AG20443 (cell line): ENCODE data around the gene IL1RL1.
A peak's percentile ranks its signal among the peaks of the same experiment; 100 is the strongest.

Experiments used
- DNase-seq: peaks from one replicate; pipeline ENCODE4 v3.0.0; 2012; ENCODE audit warnings: low spot score, mixed read lengths

IL1RL1 gene

DNA sequence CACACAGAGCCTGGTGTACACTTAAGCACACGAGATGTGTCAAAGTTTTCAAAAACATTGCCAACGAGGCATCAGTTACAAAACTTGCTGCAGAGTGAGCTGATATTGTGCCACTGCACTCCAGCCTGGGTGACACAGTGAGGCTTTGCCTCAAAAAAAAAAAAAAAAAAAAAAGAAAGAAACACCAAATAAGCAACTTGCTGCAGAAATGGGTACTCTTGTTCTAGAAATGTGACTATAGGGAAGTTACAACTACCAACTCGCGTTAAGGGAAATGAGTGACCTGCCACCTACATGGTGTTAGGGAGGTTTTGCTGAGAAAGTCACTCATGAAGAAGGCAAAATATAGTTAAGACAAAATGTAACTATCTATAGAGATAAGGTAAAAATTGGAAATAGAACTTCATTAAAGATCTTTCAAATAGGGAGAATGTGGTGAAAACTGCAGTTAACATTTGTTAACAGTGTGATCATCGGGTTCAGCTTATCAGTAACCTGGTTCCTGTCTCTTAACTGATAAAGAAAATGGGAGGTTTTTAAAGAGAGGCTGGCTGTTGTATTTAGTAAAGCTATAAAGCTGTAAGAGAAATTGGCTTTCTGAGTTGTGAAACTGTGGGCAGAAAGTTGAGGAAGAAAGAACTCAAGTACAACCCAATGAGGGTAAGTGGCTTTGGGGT is at the start of gene IL1RL1:
TSS of gene IL1RL1 (plus strand) at position 600 of the 677 bp plus-strand sequence. CDS start 26,702 bp downstream, outside the sequence.
- DNase-seq: no peak

DNA sequence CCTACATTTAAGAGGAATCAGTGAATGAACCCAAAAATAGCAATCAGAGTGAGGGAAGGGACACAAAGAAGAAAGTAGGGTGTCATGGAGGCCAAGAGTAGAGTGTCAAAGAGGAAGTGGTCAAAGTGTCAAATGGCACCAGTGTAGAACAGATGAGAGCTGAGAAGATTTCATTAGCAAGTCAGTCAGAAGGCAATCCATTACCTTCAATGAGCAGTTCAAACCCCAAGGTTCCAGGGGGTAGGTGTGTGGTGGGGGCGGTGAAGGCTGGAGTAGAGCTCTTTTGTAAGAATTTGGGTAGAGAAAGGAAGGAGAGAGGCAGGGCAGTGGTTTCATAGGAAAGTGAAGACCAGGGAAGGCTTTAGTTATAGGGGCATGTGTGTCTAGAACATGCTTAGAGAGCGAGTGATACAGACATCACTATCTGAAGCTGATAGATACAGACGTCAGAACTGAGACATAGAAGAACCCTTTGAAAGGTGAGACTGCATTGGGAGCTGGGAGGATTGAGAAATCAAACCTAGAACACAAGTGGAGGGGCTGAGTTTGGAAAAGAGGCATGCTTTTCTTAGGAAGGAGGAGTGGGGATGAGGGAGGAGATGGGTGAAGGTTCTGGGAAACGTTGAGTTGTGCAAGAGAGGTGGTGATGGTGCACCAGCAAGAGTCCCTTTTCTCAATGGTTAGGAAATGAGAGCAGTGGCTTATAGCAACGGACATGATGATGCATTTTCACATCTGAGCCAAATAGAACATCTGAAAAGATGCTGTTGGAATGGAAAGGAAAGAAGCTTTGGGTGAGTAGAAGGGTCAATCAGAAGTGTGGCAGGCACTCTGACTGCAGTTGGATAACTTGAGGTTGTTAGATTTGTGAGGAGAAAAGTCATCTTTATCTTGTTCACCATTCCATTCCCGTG is 48.9 kb upstream of the IL1RL1 start:
- DNase-seq: no peak

DNA sequence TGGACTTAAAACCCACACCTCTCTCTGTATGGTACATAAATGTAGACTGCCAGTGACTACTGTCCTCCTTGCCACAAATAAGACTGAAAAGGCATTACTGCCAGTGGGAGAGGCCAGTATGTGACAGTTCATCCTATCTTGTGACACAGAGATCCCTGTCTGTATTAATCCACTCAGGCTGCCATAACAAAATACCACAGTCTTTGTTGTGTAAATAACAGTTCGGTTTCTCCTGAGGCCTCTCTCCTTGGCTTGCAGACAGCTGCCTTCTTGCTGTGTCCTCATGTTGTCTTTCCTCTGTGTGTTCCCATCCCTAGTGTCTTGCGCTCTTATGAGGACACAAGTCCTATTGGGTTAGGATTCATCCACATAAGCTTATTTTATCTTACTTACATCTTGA is 46.4 kb upstream of the IL1RL1 start:
- DNase-seq: no peak

GRCh38 chr2:102266204-102266603 is 45.2 kb upstream of the IL1RL1 start:
- DNase-seq: peak; percentile 44

- DNase-seq: no peak
Observed at GRCh38 chr2:102267774-102268173, 43.6 kb upstream of the IL1RL1 start.

DNA sequence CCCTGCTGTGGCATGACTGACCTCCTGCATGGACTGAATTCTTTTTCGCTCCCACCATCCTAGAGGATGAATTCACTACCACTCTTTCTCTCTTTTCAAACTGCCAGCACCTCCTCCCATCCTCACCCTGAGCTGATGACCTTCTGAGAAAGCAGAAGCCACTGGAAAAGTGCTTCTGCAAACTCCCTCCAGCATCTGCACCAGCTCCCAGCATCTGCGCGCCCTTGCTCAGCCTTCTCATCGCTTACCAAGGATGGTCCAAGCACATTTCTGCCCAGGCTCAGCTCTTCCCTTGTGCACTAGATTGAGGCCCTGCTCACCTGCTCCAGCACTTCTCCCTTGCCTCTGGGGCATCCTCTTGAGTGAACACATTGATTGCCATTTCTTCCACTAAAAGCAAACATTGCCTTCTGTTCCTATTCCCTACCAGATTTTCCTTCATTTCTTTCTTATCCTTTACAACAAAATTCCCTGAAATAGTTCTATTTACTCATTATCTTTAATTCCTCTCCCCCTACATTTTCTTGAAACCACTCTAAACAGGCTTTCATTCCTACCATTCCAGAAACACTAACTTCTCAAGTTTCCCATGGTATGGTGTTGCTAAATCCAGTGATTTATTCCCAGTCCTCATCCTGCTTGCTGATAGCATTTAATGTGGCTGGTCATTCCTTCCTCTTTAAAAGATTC is 42.7 kb upstream of the IL1RL1 start:
- DNase-seq: peak; percentile 77

GRCh38 chr2:102269200-102269524 is 42.2 kb upstream of the IL1RL1 start:
- no peak for DNase-seq

GRCh38 chr2:102271844-102272243 is 39.5 kb upstream of the IL1RL1 start:
- DNase-seq: no peak

GRCh38 chr2:102273619-102274211 is 37.6 kb upstream of the IL1RL1 start:
- no peak for DNase-seq

GRCh38 chr2:102276549-102277201 is 34.7 kb upstream of the IL1RL1 start:
- DNase-seq: no peak

DNA sequence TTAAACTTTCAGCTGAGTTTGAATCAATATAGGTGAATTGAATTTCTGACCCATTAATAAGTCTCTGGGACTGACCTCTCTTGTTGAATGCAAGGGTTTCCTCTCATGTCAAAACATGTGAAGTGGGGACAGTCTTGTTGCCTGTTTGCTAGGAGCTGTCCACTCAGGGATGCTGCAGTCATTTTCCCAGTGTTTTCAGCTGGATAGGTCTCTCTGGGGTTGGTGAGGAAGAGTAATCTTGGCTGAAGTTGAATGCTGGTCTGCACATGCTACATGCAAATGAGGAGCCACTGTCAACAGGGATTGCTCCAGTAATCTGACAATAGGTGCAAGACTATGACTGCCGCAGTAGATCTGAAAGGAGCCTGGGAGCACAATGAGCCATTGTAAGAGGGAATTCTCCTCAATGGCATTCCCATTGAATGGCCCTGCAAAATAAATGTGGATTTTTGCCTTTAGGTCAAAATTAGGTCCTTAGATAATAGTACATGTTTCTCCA is 34.1 kb upstream of the IL1RL1 start:
- DNase-seq: no peak

GRCh38 chr2:102278720-102279390 is 32.5 kb upstream of the IL1RL1 start:
- no peak for DNase-seq

- no peak for DNase-seq
Observed at GRCh38 chr2:102279391-102279735, 32.0 kb upstream of the IL1RL1 start.

- DNase-seq: no peak
Observed at GRCh38 chr2:102282678-102283091, 28.7 kb upstream of the IL1RL1 start.

- no peak for DNase-seq
Observed at GRCh38 chr2:102283996-102284395, 27.4 kb upstream of the IL1RL1 start.

DNA sequence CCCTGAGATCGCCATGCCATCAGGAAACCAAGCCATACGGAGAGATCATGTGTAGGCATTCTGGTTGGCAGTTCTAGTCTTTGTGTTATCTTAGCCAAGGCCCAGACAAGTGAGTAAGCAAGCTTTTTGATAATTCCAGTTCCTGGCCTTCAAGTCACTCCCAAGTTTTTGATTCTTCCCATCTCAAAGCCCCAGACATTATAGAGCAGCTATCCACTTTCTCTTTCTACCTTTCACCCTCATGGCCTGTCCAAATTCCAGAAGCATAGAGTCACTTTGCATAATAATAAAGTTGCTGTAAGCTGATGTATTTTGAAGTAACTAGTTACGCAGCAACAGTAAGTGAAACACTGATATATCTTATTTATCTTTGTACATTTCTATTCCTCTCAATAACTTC is 26.8 kb upstream of the IL1RL1 start:
- no peak for DNase-seq

DNA sequence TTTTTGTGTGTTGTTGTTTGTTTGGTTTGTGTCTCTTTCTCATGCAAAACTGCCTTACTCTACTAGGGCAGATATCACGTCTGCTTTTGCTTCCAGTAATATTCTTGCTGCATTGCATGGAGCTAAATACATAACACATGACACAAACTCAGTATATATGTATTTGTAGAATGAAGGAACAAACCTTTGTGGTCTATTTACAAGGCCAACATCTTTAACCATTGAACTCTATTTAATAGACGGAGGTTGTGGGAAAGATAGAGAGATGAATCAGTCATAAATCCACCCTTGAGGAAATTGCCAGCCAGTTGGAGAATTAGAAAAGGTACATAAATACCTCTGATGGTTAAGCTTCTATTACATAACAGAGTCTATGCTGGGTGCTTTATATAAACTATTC is 26.0 kb upstream of the IL1RL1 start:
- DNase-seq: no peak

GRCh38 chr2:102286041-102286440 is 25.3 kb upstream of the IL1RL1 start:
- no peak for DNase-seq

- no peak for DNase-seq
Observed at GRCh38 chr2:102289129-102289528, 22.2 kb upstream of the IL1RL1 start.

GRCh38 chr2:102290594-102290993 is 20.8 kb upstream of the IL1RL1 start:
- DNase-seq: no peak
